GM12873 (cell line): ENCODE data around the gene GDI2.

Experiments
- CTCF ChIP-seq: IDR thresholded peaks from 2 replicates; pipeline ENCODE4 v1.5.1; 2012; ENCODE audit warnings: low read depth, mild to moderate bottlenecking, moderate library complexity, low read length, control low read depth; ENCODE audit not compliant: insufficient read depth; ENCODE audit errors: missing control alignments

Gene GDI2

GRCh38 chr10:5760515-5760914, 52.7 kb downstream of the GDI2 start:
- no peak for TF ChIP-seq CTCF

- TF ChIP-seq CTCF = no peak
Measured at GRCh38 chr10:5758927-5759326, 54.3 kb downstream of the GDI2 start.

- no peak for TF ChIP-seq CTCF
Measured at GRCh38 chr10:5757766-5758517, 55.3 kb downstream of the GDI2 start.

- TF ChIP-seq CTCF = no peak
Measured at GRCh38 chr10:5752301-5752871, 60.8 kb downstream of the GDI2 start.

GRCh38 chr10:5751601-5752253, 61.5 kb downstream of the GDI2 start:
- TF ChIP-seq CTCF = no peak

GRCh38 chr10:5748394-5748803, 64.8 kb downstream of the GDI2 start:
- TF ChIP-seq CTCF = no peak

- no peak for TF ChIP-seq CTCF
Measured at GRCh38 chr10:5746197-5746596, 67.0 kb downstream of the GDI2 start.
